Right forelimb (tissue), 1 donor: ENCODE results near the gene NEGR1.

Experiments
- DNase-seq: peaks from one replicate; pipeline ENCODE4 v3.0.0-alpha.2; 2018

The NEGR1 gene

DNA sequence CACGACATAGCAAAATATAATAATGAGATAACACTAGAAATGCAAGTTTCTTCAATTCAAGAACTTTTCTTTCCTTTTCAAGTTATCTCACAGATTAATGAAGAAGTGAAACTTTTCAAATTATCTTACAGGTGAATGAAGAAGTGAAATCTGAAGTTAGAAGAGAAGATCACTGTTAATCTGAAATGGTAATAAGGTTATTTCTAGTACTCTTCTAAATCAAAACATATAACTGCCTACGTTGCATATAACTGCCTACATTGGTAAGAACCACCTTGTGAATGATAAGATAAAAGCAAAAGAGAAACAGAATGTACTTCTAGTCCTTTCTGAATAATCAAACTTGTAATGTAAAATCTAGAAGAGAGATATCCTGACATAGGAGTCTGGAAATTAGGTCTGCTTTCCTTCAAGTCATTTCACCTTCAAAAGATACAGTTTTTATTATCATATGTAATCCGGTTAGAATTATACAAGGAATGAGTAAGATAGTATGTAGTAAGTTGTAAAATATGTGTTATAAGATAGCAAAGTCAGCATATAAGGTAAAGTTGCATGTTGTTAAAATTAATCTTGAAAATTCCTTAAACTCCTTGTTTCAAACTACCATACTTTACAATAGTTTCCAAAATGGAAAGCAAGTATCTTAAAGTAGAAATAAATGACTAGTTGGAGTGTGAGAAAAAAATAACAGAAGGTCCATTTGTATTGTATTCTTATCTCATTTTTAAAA lies 679.1 kb downstream of the NEGR1 start:
- DNase-seq, result no peak

DNA sequence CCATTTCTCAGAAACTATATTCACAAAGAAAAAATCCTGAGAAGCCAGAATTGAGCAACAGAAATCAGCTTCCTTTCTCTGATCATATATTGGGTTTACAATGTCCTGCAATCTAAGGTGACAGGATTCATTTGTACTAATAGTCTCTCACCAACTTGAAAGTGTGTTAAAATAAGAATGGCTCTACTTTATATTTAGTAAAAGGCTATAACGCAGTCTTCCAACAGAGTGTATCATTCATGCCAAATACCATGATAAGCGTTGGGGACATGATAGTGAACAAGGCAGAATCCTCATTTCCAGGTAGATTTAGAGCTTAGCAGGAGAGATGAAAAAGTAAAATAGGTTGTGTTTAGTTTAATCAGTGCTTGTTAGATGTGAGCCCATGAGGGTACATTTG lies 682.3 kb downstream of the NEGR1 start:
- no peak for DNase-seq

DNA sequence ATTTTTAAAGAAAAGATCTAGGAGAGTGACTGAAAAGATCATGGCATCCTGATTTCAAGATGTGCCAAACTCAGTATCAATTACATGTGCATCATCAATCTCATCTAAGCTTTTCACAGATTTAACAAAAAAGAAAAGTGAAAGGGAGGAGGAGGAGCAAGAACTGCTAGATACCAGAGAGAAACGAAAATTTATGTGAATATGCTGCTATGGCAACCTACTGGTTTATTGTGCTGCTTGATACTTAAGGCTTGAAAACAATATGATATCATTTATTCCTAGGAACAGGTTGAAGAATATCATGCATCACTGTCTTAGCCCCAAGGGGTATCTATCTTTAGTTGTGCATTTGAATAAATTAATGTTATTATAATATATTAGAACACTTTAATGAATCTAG lies 683.0 kb downstream of the NEGR1 start:
- DNase-seq, result no peak

DNA sequence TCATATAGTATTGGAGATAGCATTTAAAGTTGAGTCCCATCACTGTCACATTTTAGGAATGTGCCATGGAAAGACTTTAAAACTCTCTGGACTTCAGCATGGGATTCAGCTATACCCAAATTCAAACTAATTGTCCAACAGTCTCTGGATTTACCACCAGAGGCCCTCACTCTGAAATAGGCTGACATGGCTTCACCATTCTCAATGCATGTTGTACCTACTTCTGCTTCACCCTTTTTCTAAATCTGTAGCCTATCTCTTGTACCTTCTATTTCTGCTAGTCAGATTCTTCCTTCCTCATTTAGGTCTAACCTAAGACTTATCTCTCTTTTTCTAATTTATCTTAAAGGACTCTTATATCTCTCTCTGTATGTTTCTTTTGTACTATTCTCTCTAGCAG lies 688.8 kb downstream of the NEGR1 start:
- DNase-seq, result no peak

DNA sequence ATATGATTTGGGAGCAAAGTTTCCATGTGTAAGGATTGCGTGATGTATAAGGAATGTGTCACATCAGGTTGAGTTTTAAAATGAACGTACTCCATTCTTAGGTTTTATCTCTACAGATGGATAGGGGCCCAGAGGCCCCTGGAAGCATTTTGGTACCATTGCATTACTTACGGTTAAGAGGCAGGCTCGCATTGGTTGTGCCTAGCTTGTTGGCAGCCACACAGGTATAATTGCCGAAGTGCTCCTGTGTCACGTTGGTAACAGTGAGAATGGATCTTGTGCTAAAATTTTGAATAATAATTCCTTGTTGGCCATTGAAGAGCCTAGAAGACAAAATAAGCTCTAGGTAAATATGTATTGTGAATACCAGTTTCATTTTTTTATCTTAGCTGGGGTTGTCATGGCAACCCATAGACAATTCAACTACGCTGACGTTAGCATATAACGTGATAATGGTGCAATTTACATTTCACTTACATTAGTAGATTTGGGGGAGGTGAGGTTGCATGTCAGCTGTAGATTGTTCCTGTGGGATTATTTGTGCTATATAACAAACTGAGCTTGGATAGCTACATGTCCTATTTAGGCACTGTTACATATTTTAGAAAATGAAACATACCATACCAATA lies 689.6 kb downstream of the NEGR1 start:
- DNase-seq, result no peak

DNA sequence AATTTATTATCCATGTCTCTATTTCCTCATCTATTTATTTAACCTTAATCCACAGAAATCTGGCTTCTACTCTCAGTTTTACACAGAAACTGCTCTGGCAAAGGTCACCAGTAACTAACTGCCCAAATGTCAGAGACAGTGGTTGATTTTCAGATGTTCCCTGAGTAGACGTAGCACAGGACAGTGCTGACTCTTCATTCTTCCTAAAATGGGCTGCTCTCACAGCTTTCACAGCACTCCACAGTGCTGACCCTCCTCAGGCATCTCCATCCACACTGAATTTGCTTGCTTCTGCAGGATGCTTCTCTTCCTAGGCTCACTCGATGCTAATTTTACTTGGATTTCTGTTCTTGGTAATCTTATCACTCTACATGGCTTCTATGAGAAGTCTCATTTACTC lies 693.3 kb downstream of the NEGR1 start:
- no peak for DNase-seq

DNA sequence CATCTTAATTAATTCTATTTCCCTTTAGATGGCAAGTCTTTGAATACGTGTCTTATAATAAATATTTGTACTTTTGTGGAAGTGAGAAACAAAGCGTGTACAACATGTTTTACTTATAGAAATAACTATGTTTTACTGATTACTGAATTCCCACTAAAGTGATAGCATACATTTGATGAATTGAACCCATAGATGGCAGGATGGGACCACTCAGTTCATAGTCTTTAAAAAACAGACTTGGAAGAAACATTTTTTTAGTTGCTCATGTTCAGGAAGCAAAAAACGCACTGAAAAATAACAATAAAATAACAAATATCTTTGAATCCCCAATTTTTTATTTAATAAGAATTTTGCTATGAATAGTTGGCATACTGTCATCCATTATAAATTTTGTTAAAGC lies 694.4 kb downstream of the NEGR1 start:
- no peak for DNase-seq

DNA sequence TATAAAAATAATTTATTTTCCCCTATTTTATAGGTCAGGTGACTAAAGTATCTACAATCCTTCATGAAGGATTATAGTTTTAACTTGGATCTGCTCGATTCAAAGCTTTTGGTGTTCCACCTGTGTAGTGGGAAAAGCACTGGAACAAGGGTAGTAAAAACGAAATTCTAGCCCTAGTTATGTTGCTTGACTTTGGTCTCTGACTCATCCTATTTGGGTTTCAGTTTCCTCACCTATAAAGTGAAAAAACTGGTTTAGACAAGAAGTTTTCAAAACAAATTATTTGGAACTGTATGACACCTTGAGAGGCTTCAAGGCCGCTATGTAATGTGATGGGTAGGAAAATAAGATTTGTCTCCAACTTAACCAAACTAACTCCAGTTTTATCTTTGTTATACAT lies 696.3 kb downstream of the NEGR1 start:
- DNase-seq, result no peak

DNA sequence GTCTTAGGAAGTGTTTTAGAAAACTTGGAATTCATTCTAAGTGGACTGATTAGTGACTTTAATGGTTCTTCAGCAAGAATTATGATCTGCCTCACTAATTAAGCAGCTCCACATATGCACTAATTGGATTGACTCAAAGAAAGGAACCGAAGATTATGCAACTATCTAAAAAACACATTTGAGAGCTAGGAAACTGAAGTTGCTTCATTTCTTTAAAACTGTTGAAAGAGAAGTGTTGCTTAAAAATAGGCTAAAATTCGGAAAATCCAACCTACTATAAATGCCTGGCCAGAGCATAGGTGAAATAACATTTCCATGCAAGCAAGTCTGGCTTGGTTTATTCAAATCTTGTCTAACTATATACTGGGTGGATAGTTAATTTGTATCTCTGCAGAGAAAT lies 698.6 kb downstream of the NEGR1 start:
- no peak for DNase-seq

DNA sequence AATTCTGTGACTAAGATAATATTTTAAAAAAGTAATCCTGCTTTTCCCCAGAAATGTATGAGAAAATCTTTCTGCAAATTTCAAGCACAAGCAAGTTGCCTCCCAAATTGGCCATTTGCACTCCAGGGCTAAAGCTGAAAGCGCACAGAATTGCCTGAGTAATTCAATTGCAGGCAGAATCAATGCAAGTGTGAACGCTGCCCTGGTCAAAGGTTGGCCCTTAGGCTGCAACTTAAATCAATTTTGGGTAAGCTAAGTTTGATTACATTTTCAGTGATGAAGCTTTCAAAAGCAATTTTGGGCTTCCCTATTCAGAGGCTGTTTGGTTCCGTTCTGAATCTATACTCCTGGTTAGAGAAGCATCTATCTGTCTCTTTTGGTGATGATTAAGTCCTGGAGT lies 699.7 kb downstream of the NEGR1 start:
- DNase-seq, result no peak

DNA sequence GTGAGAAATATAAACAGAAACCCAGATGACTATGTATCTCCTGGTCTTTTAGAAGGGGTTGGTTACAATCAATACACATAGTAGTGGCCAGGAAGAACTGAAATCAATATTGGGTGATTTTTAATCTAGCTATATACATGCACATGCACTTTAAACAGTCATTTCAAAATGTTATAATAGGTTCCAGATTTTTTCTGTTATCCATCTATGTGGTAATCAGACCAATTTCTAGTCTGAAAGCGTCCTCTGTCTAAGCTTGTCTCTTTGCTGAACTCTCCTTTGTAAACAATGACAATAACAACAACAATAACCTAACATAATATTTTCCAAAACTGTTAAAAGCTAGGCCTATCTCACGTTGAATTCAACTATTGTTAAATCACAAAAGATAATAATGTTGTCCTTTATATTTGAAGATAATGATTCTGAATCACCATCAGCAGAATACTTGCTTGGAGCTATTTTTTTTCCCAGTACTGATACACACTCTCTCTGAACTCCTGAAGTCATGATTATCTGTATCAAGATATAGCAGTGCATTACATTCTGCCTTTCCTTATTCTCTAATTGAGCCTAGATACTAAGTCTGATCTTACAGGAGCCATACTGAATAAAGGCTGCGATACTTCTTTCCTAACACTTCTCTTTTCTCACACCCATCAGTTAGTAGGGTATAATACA lies 704.7 kb downstream of the NEGR1 start:
- DNase-seq, result no peak

DNA sequence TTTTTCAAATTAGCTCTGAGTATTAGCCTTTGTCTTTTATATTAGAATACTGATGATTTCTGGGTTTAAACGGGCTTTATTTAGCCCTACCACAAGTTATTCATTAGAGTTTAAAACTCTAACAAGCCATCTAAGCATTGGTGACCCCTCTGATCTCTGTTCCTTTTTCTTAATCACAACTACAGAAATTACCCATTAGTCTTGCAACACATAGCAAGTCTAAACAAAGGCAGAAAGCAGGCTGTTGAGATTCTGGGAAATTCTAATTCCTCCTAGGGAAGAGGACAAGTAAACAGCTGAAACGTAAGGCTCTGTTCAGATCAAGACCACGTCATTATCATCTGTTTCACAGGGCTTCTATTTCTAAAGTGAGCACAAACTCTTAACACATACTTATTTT lies 710.3 kb downstream of the NEGR1 start:
- no peak for DNase-seq

DNA sequence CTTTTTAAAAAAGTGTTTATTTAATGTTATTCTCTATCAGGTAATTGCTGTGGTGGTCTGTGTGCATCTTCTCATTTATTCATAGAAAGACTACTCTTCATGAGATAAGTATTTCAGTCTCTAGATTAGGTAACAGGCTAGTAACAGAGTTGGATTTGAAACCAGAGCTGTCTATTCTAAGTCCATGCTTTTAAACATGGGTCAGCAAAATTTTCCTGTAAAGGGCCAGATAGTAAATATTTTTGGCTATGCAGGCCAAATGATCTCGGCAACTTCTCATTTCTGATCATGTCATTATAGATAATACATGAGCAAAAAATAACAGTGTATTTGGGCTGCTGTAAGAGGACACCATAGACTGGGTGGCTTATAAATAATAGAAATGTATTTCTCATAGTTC lies 715.9 kb downstream of the NEGR1 start:
- no peak for DNase-seq

DNA sequence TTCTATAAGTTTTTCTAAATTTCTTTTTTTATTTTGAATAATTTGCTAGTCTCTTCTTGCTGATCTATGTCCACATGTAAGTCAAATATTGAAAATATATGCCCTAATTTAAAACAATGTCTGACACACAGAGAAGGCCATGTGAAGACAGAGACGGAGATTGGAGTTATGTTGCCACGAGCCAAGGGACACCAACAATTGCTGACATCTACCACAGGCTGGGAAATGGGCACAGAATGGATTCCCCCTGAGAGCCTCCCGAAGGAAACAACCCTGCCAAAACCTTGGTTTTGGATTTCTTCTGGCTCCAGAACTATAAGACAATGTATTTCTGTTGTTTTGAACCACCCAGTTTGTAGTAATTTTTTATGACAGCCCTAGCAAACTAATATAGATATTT lies 716.5 kb downstream of the NEGR1 start:
- DNase-seq, result no peak

DNA sequence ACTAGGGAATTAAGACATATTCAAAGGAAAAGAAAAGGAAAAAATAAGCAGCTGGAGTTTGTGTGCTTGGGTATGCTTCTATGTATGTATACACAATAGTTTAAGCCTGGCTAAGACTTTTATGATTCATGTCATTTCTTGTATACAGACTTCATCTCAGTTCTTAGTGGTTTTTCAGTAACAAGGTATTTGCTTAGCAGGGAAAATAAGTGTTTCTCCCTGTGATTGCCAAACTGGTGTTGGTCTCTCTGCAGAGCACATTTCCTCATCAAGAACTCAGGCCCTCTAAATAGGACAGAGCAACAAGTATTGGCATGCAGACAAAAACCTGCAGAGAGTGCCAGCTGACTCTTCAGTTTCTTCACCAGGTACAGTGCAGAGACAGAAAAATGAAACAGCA lies 717.1 kb downstream of the NEGR1 start:
- DNase-seq, result no peak

DNA sequence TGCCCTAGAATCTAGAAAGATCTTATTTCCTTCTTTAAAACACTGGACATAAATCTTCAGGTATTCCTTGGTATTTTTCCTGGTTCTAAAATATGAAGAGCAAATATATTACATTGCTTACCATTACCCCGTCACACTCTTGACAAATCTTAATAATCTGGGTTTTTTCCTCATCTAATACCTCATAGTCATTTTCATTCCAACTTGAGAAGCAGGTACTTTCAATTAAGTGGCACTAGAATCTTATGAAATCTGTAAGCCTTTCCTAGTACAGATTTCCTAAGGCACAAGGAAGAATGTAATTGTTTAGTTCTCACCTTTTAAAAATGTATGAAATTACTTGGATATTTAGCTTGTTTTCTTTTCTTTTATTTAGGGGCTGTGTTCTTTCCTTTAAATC lies 720.0 kb downstream of the NEGR1 start:
- DNase-seq, result no peak

DNA sequence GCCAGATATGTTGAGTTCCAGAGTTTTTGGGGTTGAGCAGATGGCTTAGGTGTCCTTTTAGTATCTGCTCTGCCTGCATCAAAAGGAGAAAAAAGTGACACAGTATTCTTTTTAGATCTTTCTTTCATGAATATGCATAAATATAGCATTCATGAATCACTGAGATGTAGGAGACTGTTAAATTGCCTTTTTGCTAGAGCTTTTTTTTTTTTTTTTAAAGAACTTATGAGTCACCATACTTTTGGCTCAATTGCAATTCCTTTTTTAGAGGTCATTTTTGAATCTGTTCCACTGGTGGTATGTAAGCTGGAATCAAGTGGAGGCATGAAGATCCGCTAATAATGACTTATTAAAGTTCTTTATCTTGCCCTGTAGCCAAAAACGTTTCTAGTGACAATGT lies 720.6 kb downstream of the NEGR1 start:
- DNase-seq, result no peak

DNA sequence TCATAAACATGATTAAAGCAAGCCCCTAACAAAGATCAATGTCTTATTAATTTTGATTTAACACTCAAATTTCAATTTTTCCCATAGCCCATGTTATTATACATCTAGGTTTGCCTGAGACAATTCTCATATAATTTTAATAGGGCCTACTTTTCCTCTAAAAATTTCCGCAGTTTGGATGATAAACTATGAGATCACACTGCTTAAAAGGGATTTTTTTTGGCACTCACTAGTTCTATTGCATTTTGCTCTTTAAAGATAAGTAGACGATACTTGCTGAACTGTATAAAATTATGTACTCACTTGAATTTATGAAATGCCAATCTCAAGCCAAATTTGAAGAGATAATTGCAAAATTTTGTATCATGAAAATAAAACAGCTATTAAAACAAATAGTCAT lies 721.1 kb downstream of the NEGR1 start:
- DNase-seq, result no peak

DNA sequence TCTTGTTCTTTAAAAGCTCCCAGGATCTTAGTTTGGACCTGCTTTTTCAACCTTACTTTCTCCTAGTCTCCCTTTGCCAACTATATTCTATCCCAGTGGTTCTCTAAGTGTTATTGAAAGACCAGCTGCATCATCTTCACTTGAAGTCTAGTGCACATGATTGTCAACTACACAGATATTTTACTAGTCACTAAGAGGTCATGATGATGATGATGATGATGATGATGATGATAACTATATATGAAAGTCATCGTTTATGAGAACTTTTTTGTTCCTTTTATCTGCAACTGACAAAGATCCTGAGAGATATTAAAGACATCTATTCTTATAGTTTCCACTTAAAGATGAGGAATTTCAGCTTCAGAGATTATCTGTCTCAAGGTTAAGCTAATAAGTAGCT lies 722.5 kb downstream of the NEGR1 start:
- no peak for DNase-seq

DNA sequence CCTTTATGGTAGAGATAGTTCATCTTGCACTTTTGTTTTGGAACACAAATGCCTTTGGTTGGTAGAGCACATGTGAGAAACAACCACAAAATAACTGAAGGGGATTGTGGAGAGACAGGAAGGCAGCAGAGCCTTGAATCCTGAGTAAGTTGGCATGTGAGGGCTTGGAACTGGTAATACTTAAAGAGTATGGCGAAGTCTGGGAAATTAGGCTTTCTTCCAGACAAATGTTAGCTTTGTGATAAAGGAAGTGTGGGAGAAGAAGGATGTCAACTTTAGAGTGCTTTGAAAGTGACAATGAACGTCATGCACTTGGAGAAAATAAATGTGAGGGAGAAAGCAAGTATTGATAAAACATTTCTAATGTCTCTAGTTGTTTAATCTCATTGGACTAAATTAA lies 725.2 kb downstream of the NEGR1 start:
- DNase-seq, result no peak

DNA sequence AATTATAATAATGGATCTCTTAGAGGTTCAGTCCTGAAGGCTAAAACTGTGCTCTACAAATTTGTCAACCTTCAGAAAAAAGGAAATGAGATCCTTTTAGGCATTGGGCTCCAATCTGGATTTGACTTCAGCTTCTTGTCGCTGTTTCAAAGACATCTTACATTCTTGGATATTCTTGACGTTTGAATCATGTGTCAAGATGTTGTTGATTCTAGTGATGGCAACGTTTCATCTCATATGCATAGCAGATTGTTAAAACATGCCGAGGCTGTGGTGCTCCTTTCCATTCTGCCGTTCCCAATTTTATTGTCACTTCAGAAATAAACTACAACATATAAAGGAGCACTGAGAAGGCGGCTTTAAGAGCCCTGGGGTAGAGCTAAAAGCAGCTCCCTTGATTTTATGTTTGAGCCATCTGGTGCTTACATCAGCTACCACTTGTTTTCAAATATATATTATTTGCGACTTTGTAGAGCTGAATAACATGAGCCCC lies 733.9 kb downstream of the NEGR1 start:
- DNase-seq, result no peak

DNA sequence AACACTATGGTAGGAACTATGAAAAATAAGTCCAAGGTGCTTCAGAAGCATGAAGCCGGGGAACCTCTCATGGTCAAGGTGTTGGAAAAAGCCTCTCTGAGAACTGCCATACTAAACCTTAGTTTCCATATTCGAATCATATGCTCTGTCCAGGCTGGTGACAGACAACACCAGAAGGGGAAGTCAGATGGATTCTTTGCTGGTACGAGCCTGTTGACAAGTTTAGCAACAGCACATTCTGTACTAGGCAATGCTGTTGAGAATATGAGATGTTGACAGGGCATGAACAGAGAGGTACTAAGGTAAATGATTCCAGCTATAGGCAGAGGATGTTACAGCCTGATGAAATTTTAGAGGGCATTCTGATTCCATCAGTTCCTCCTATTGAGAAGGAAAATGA lies 740.2 kb downstream of the NEGR1 start:
- no peak for DNase-seq

DNA sequence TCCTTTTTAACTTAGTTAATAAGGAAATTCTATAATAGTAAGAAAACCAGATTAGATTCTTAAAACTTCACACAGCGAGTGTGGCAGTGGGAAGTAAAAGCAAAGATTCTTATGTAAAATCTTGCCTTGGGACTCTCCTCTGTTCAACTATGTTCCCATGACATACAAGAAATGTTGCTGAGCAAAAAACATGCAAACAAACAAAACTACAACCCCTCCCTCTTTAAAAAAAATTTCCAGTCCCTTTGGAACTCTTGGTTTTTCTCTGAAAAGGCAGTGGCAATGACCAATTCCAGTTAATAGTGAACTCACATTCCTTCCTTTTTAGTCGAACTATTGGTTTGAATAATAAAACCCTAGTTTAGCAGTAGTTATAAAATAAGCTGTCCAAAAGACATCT lies 748.4 kb downstream of the NEGR1 start:
- no peak for DNase-seq

DNA sequence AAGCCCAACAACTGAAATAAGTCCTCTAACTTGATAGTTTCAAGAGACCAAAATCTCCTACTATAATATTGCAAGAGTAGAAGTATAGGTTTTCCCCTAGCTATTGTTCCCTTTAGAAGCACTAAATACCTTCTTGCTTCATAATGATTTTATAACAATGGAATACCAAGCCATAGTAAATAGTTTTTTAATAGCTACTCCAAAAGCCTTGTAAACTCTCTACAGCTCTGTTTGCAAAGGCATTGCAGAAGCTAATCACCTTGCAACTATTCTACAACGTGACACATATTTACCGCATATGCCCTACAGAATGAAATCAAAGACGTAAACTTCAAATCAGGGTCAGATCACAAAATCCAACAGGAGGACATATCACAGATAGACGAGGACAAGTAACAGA lies 750.0 kb downstream of the NEGR1 start:
- DNase-seq, result no peak
